GM18858 (cell line): Measurements from ENCODE around the gene PFKFB3.
"Not testable (repeated sequence)": the region's sequence is repeated elsewhere in the genome, so short reads cannot be mapped to it uniquely, and the experiment has no call there.

Source experiments
- ATAC-seq: cut with Tn5 transposase; IDR thresholded peaks from one replicate; pipeline ENCODE4 v1.9.1; 2021; ENCODE audit not compliant: unreplicated experiment

The PFKFB3 gene

GRCh38 chr10:6270951-6271350 is 68.2 kb downstream of the PFKFB3 start:
- ATAC-seq = no peak

- no peak for ATAC-seq
Observed at GRCh38 chr10:6271663-6272062, 68.9 kb downstream of the PFKFB3 start.

DNA sequence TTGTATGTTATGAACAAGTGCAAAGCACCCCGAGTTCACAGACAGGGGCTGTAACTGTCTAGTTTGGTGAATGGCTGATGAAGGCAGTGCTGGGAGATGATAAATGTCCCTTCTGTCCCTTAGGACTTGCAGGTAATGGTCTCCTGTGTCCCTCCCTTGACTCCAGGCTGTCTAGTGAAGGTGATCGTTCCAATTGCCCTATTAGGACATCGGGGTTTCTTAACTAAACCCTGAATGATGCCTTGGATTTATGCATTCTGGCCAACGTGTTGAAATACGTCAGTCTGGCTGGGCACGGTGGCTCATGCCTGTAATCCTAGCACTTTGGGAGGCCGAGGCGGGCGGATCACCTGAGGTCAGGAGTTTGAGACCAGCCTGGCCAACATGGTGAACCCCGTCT is 69.4 kb downstream of the PFKFB3 start:
- ATAC-seq = no peak

GRCh38 chr10:6273351-6273750 is 70.6 kb downstream of the PFKFB3 start:
- no peak for ATAC-seq

- ATAC-seq = no peak
Observed at GRCh38 chr10:6274040-6274439, 71.3 kb downstream of the PFKFB3 start.

DNA sequence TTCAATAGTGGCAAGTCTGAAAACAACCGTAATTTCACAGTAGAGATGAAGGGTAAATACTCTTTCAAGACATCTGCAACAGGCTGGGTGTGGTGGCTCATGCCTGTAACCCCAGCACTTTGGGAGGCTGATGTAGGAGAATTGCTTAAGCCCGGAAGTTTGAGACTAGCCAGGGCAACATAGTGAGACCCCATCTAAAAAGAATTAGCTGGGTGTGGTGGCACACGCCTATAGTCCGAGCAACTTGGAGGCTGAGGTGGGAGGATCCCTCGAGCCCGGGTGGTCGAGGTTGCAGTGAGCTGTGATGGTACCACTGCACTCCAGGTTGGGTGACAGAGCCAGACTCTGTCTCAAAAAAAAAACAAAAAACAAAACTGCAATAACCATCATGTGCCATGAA is 71.8 kb downstream of the PFKFB3 start:
- ATAC-seq = no peak

DNA sequence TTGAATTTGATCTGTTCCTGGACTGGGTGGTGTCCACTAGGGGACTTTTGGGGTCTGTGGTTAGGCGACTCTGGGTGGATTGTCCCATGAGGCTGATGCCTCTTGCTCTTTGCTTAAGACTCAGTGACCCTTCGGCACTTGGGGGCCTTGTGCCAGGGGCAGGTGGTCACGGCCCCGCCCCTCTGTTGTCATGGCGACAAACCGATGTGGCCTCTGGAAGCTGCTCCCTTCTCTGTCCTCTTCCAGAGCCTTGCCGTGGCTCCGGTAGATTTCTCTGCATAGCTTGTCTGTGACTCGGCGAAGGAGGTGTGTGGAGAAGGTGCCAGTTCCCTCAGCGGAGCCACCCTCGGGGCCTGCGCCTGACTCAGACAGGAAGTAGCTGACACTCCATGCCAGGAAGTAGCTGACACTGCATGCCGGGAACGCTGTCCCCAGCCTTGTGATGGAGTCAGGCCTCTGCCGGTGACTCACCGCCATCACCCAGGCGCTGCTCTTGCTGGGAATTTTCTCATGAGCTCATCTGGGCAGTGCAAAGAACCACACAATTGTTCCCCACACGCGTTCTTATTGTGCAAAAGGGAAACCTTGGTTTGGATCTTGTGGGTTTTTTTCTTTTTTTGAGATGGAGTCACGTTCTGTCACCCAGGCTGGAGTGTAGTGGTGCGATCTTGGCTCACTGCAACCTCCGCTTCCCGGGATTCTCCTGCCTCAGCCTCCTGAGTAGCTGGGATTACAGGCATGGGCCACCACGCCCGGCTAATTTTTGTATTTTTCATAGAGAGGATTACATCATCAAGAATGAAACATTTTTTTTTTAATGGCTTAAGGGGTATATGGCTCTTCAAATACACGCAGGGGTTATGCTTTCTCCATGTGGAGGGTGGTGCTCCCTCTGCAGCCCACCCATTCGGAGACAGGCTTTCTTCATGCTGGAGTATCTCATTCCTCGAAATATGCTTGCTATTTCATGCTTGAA is 72.6 kb downstream of the PFKFB3 start:
- no peak for ATAC-seq

GRCh38 chr10:6276356-6276755 is 73.6 kb downstream of the PFKFB3 start:
- no peak for ATAC-seq

DNA sequence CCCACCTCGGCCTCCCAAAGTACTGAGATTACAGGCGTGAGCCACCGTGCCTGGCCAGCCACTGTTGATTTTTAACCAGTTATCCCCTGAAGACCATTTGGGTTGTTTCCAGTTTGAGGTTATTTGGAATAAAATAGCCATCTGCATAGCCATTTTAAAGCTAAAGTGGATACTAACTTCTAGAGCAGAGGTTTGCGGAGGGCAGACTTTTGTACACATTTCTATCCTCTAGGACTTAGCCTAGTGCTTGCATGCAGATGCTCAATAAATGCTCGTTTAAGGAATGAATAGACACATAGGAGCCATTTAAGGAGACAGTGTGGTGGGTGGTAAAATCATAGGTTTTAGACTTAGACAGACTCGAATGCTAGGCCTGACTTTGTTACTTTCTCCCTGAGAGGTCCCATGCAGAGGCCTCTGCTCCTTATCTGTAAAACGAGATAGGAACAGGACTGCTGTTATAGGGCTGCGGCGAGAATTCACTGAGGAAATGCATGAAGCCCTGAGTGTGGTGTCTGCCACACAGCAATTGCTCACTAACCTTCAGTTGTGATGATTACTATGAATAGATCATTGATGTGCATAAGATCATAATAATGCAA is 75.9 kb downstream of the PFKFB3 start:
- no peak for ATAC-seq

GRCh38 chr10:6279540-6280267 is 77.0 kb downstream of the PFKFB3 start:
- ATAC-seq = no peak

- ATAC-seq = no peak
Observed at GRCh38 chr10:6280291-6280690, 77.6 kb downstream of the PFKFB3 start.

- ATAC-seq = no peak
Observed at GRCh38 chr10:6282454-6282958, 79.8 kb downstream of the PFKFB3 start.

DNA sequence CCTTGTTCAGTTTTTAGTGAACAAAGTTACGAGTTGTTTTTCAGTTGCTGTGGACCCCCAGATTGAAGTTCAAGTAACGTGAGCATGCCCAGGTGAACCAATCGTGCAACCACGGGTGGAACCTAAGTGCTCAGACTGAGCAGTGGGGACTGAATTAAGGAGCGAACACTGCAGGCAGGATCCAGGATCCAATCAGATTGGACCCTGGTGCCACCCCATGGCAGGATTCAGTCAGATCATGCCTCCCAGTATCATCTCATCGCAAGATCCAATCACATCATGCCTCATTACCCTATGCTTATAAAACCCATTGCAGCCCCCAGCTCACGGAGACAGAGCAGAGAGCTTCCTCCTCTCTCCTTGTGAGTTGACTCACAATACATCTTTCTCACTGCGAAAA is 80.9 kb downstream of the PFKFB3 start:
- no peak for ATAC-seq

DNA sequence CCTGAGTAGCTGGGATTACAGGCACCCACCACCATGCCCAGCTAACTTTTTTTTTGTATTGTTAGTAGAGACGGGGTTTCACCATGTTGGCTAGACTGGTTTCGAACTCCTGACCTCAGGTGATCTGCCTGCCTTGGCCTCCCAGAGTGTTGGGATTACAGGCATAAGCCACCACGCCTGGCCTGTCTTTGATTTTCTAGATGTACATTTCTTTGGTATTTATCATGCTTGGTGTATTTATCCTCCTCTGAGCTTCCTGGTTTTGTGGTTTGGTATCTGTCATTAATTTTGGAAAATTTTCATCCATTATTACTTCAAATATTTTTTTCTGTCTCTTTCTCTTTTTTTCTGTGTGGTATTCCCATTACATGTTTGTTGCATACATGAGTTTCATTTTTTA is 87.9 kb downstream of the PFKFB3 start:
- not testable (repeated sequence) for ATAC-seq

GRCh38 chr10:6292741-6293151 is 90.0 kb downstream of the PFKFB3 start:
- ATAC-seq = no peak

GRCh38 chr10:6296425-6296824 is 93.7 kb downstream of the PFKFB3 start:
- not testable (repeated sequence) for ATAC-seq

GRCh38 chr10:6296828-6297251 is 94.1 kb downstream of the PFKFB3 start:
- no peak for ATAC-seq

GRCh38 chr10:6297522-6297921 is 94.8 kb downstream of the PFKFB3 start:
- no peak for ATAC-seq

DNA sequence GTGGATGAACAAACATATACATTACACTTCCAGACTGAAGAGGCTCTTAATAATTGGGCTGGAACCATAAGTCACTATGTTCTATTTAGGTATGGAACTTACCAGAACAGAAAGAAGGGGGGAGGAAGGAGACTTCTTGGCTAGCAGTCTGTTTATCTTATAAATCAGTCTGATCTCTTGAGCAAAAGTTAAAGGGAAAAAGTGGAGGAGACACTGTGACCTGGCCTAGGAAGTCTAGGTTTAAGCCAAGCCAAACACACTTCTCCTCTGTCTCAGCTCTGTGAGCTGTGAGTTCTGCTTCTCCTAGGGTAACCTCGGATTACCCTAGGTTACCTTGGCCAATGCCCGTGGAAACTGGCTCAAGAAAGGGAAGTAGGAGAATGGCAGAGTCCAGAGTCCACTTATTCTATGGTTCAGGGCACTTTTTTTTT is 95.2 kb downstream of the PFKFB3 start:
- no peak for ATAC-seq

DNA sequence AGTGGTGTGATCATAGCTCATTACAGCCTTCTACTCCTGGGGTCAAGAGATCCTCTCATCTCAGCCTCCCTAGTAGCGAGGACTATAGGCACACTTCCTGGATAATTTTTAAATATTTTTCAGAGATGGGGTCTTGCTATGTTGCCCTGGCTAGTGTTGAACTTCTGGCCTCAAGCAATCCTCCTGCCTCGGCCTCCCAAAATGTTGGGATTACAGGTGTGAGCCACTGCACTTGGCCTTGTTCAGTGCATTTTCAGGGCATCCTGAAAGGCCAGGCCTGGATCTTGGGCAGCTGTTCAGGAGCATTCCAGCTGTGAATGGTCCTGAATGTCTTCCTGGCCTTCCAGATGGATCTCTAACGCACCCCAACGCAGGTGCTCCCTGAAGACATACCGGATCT is 95.7 kb downstream of the PFKFB3 start:
- no peak for ATAC-seq

GRCh38 chr10:6299234-6299633 is 96.5 kb downstream of the PFKFB3 start:
- no peak for ATAC-seq
